GM20431 (cell line): Measurements from ENCODE around the gene GRIA4.

Source experiments
- in situ Hi-C: fragments of 300-500 bp; cut with MseI, MboI; formaldehyde crosslinking; loops from one replicate; pipeline ENCODE4 v1.15.0; 2020; ENCODE audit warnings: low sequenced_read_pairs; ENCODE audit not compliant: unreplicated experiment

GRIA4 gene

GRCh38 chr11:105900515-105901035, 290.7 kb downstream of the GRIA4 start:
- in situ Hi-C loops, result no loop called here

- in situ Hi-C loops, result no loop called here
Measured at GRCh38 chr11:105903113-105903512, 293.2 kb downstream of the GRIA4 start.

- in situ Hi-C loops, result no loop called here
Measured at GRCh38 chr11:105906517-105906916, 296.6 kb downstream of the GRIA4 start.

- in situ Hi-C loops, result no loop called here
Measured at GRCh38 chr11:105907319-105907718, 297.4 kb downstream of the GRIA4 start.

GRCh38 chr11:105910095-105910715, 300.3 kb downstream of the GRIA4 start:
- in situ Hi-C loops, result no loop called here

GRCh38 chr11:105911454-105911853, 301.6 kb downstream of the GRIA4 start:
- in situ Hi-C loops, result no loop called here

GRCh38 chr11:105912666-105913065, 302.8 kb downstream of the GRIA4 start:
- in situ Hi-C loops, result no loop called here

GRCh38 chr11:105915021-105915420, 305.1 kb downstream of the GRIA4 start:
- in situ Hi-C loops, result no loop called here

- in situ Hi-C loops, result no loop called here
Measured at GRCh38 chr11:105918039-105918438, 308.2 kb downstream of the GRIA4 start.

- in situ Hi-C loops, result no loop called here
Measured at GRCh38 chr11:105918600-105918999, 308.7 kb downstream of the GRIA4 start.

- in situ Hi-C loops, result no loop called here
Measured at GRCh38 chr11:105923252-105923651, 313.4 kb downstream of the GRIA4 start.

- in situ Hi-C loops, result no loop called here
Measured at GRCh38 chr11:105923807-105924206, 313.9 kb downstream of the GRIA4 start.

GRCh38 chr11:105929084-105929955, 319.4 kb downstream of the GRIA4 start:
- in situ Hi-C loops, result no loop called here

- in situ Hi-C loops, result no loop called here
Measured at GRCh38 chr11:105933695-105934094, 323.8 kb downstream of the GRIA4 start.

GRCh38 chr11:105935791-105936190, 325.9 kb downstream of the GRIA4 start:
- in situ Hi-C loops, result no loop called here

GRCh38 chr11:105937331-105937730, 327.5 kb downstream of the GRIA4 start:
- in situ Hi-C loops, result no loop called here

- in situ Hi-C loops, result no loop called here
Measured at GRCh38 chr11:105937738-105938137, 327.9 kb downstream of the GRIA4 start.

GRCh38 chr11:105942921-105943320, 333.0 kb downstream of the GRIA4 start:
- in situ Hi-C loops, result no loop called here

GRCh38 chr11:105948918-105949590, 339.2 kb downstream of the GRIA4 start:
- in situ Hi-C loops, result no loop called here

- in situ Hi-C loops, result no loop called here
Measured at GRCh38 chr11:105953886-105954285, 344.0 kb downstream of the GRIA4 start.
